HCT116 (cell line): Measurements from ENCODE around the gene PGBD4. TPM values are rescaled to one million over a fixed set of nuclear protein-coding genes. Genes with fewer than 3 reads are reported as not detected.
"Not testable (repeated sequence)": the region's sequence is repeated elsewhere in the genome, so short reads cannot be mapped to it uniquely, and the experiment has no call there.

Source experiments
- ATAC-seq: fragments of 200-7000 bp; cut with Tn5 transposase; 2 replicates; pipeline ENCODE4 v1.9.1; 2020; ENCODE audit warnings: mild to moderate bottlenecking, moderate library complexity
- BruUV-seq: library from RNA; stranded (reverse); fragments of 400-500 nt; replicated peaks from 2 replicates; lab custom pipeline; 2021; lab: Mats Ljungman, UMichigan
- CTCF ChIA-PET: fragments of 300-600 bp; sonication (Branson Sonifier 250); formaldehyde crosslinking; loops from one replicate; lab custom pipeline; 2021; ENCODE audit warnings: antibody characterized with exemption; lab: Charles Lee
- POLR2A ChIA-PET: fragments of 300-600, 350-600 bp; sonication (Branson Sonifier 250); formaldehyde crosslinking; loops from one replicate; lab custom pipeline; 2021; ENCODE audit warnings: antibody characterized with exemption; lab: Charles Lee
- RAD21 ChIA-PET, 2 experiments: fragments of 300-600 bp; sonication (Branson Sonifier 250); formaldehyde crosslinking; loops; one replicate each; lab custom pipeline; 2023; ENCODE audit warnings: low total read pairs in 2 of 2; ENCODE audit not compliant: uncharacterized antibody in 2 of 2, unreplicated experiment in 2 of 2, low non-redundant PET in 1 of 2; lab: Charles Lee
- DNase-seq: peaks from one replicate; pipeline ENCODE4 v3.0.0-alpha.2; 2010; ENCODE audit warnings: low read depth, low spot score
- H2AFZ ChIP-seq: fragments of 200-600 bp; shearing (Covaris generic), sonication (generic); 2 replicates; pipeline ENCODE4 v1.6.1; 2017; ENCODE audit warnings: low read depth, mixed run types, mixed read lengths, antibody characterized with exemption, low read length; ENCODE audit not compliant: poor library complexity, severe bottlenecking
- H3K27ac ChIP-seq: 2 replicates; pipeline ENCODE4 v1.5.1; 2012; ENCODE audit warnings: low read depth, low read length
- H3K27me3 ChIP-seq: fragments of 200-600 bp; sonication (generic); 2 replicates; pipeline ENCODE4 v1.6.1; 2016; ENCODE audit warnings: mixed run types, low read length, mixed read lengths; ENCODE audit not compliant: insufficient read depth
- H3K36me3 ChIP-seq, 2 experiments: fragments of 200-500 bp in 1 of 2; fragments of 200-600 bp in 1 of 2; sonication (Bioruptor generic) in 1 of 2; sonication (generic) in 1 of 2; 2 replicates each; pipeline versions ENCODE4 v1.5.1 to v1.6.1; 2014 to 2016; ENCODE audit warnings: low read length in 2 of 2, inconsistent platforms in 1 of 2, mixed read lengths in 1 of 2, mixed run types in 1 of 2; ENCODE audit not compliant: insufficient read depth in 2 of 2, control insufficient read depth in 1 of 2
- H3K4me1 ChIP-seq, 2 experiments: fragments of 200-600 bp in 1 of 2; sonication (generic) in 1 of 2; 2 replicates each; pipeline versions ENCODE4 v1.5.1 to v1.6.1; 2012 to 2017; ENCODE audit warnings: low read length in 2 of 2, inconsistent platforms in 1 of 2, mild to moderate bottlenecking in 1 of 2, mixed read lengths in 1 of 2, mixed run types in 1 of 2, moderate library complexity in 1 of 2; ENCODE audit not compliant: insufficient read depth in 2 of 2, control insufficient read depth in 1 of 2
- H3K4me2 ChIP-seq: fragments of 200-600 bp; sonication (generic); 2 replicates; pipeline ENCODE4 v1.6.1; 2017; ENCODE audit warnings: mixed run types, low read length, mixed read lengths
- H3K4me3 ChIP-seq, 2 experiments: fragments of 200-600 bp in 1 of 2; sonication (generic) in 1 of 2; replicated peaks in 1 of 2; 2 replicates each; pipeline ENCODE4 v1.5.1; 2011 to 2016; ENCODE audit warnings: low read length in 2 of 2, control low read depth in 1 of 2, low read depth in 1 of 2, mild to moderate bottlenecking in 1 of 2, mixed read lengths in 1 of 2, mixed run types in 1 of 2
- H3K79me2 ChIP-seq: fragments of 200-600 bp; sonication (generic); 2 replicates; pipeline ENCODE4 v1.6.1; 2017; ENCODE audit warnings: mild to moderate bottlenecking, mixed run types, low read length, moderate library complexity, mixed read lengths; ENCODE audit not compliant: insufficient read depth
- H3K9ac ChIP-seq: fragments of 200-600 bp; sonication (generic); 2 replicates; pipeline ENCODE4 v1.6.1; 2016; ENCODE audit warnings: low read length, mixed read lengths
- H3K9me2 ChIP-seq: fragments of 200-600 bp; sonication (generic), shearing (Covaris generic); 2 replicates; pipeline ENCODE4 v1.6.1; 2017; ENCODE audit warnings: mixed run types, mild to moderate bottlenecking, moderate library complexity; ENCODE audit not compliant: insufficient read depth
- H3K9me3 ChIP-seq, 2 experiments: fragments of 200-500 bp in 1 of 2; fragments of 200-600 bp in 1 of 2; sonication (Bioruptor generic) in 1 of 2; sonication (generic) in 1 of 2; 2 replicates each; pipeline ENCODE4 v1.6.1; 2014 to 2017; ENCODE audit warnings: low read length in 2 of 2, mixed read lengths in 2 of 2, inconsistent platforms in 1 of 2, low read depth in 1 of 2, mild to moderate bottlenecking in 1 of 2, mixed run types in 1 of 2, moderate library complexity in 1 of 2; ENCODE audit not compliant: control insufficient read depth in 1 of 2, insufficient read depth in 1 of 2
- H4K20me1 ChIP-seq: fragments of 200-600 bp; sonication (generic), shearing (Covaris generic); 2 replicates; pipeline ENCODE4 v1.6.1; 2017; ENCODE audit warnings: mixed run types, mild to moderate bottlenecking, moderate library complexity; ENCODE audit not compliant: insufficient read depth
- EGR1 ChIP-seq: IDR thresholded peaks from 2 replicates; pipeline ENCODE4 v1.6.1; 2012; ENCODE audit warnings: low read depth
- RAD21 ChIP-seq: IDR thresholded peaks from 2 replicates; pipeline ENCODE4 v1.6.1; 2012; ENCODE audit warnings: low read depth, mild to moderate bottlenecking
- intact Hi-C: fragments of 100-400 bp; cut with micrococcal nuclease; formaldehyde crosslinking; loops from 2 replicates; pipeline ENCODE4 v1.10.0; 2022
- total RNA-seq: library from RNA; stranded (reverse); gene quantifications from one replicate; pipeline ENCODE4 v1.2.1, GENCODE V29; 2021; ENCODE audit not compliant: unreplicated experiment
- TF ChIP-seq, protein P1 (sequence below): IDR thresholded peaks from 2 replicates; pipeline ENCODE4 v1.6.1; 2012; ENCODE audit warnings: low read depth
- TF ChIP-seq, protein P2 (sequence below), 3 experiments: fragments of 200-600 bp in 1 of 3; sonication (generic) in 1 of 3; IDR thresholded peaks in 2 of 3; conservative IDR thresholded peaks in 1 of 3; 2 replicates each; pipeline ENCODE4 v1.5.1; 2012 to 2017; ENCODE audit warnings: low read depth in 2 of 3, low read length in 2 of 3, antibody characterized with exemption in 1 of 3, borderline replicate concordance in 1 of 3, control low read depth in 1 of 3, mild to moderate bottlenecking in 1 of 3, mixed read lengths in 1 of 3, mixed run types in 1 of 3, moderate library complexity in 1 of 3; ENCODE audit not compliant: insufficient read depth in 1 of 3

Gene PGBD4
- total RNA-seq, 1 experiment from 2014 or later = 0.96 TPM

GRCh38 chr15:34119291-34119690 lies 17.4 kb downstream of the PGBD4 start:
- ChIA-PET RAD21 (no interaction called here), CTCF (interaction anchor here (1.9 kb wide), 1 partner anchor 9 kb away, joined by 5 read pairs; no protein-coding TSS in a partner anchor), POLR2A (no interaction called here)
- no peaks in the 10 kb centered on the region for H3K79me2 ChIP-seq
- no TSS peak for BruUV-seq
- DNase-seq (no peak), ATAC-seq (peak; percentile 38; the same call in 1 of the 2 replicates)
- no peaks in the 10 kb centered on the region for H3K36me3 ChIP-seq
- no peak overlapping the region for H3K4me2 ChIP-seq
- H3K27ac ChIP-seq = no peak overlapping the region
- intact Hi-C loops = no loop called here
- H3K9ac ChIP-seq = no peak overlapping the region
- no peaks in the 10 kb centered on the region for H3K27me3 ChIP-seq
- H3K4me1 ChIP-seq = no peaks in the 10 kb centered on the region
- no peaks in the 10 kb centered on the region for H3K9me3 ChIP-seq
- H3K4me3 ChIP-seq = no peak overlapping the region
- TF ChIP-seq EGR1 = no peak
- TF ChIP-seq, protein P1, sequence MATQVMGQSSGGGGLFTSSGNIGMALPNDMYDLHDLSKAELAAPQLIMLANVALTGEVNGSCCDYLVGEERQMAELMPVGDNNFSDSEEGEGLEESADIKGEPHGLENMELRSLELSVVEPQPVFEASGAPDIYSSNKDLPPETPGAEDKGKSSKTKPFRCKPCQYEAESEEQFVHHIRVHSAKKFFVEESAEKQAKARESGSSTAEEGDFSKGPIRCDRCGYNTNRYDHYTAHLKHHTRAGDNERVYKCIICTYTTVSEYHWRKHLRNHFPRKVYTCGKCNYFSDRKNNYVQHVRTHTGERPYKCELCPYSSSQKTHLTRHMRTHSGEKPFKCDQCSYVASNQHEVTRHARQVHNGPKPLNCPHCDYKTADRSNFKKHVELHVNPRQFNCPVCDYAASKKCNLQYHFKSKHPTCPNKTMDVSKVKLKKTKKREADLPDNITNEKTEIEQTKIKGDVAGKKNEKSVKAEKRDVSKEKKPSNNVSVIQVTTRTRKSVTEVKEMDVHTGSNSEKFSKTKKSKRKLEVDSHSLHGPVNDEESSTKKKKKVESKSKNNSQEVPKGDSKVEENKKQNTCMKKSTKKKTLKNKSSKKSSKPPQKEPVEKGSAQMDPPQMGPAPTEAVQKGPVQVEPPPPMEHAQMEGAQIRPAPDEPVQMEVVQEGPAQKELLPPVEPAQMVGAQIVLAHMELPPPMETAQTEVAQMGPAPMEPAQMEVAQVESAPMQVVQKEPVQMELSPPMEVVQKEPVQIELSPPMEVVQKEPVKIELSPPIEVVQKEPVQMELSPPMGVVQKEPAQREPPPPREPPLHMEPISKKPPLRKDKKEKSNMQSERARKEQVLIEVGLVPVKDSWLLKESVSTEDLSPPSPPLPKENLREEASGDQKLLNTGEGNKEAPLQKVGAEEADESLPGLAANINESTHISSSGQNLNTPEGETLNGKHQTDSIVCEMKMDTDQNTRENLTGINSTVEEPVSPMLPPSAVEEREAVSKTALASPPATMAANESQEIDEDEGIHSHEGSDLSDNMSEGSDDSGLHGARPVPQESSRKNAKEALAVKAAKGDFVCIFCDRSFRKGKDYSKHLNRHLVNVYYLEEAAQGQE = no peak
- TF ChIP-seq RAD21 = peak; percentile 41; the same call in 1 of the 2 replicates
- TF ChIP-seq, protein P2, sequence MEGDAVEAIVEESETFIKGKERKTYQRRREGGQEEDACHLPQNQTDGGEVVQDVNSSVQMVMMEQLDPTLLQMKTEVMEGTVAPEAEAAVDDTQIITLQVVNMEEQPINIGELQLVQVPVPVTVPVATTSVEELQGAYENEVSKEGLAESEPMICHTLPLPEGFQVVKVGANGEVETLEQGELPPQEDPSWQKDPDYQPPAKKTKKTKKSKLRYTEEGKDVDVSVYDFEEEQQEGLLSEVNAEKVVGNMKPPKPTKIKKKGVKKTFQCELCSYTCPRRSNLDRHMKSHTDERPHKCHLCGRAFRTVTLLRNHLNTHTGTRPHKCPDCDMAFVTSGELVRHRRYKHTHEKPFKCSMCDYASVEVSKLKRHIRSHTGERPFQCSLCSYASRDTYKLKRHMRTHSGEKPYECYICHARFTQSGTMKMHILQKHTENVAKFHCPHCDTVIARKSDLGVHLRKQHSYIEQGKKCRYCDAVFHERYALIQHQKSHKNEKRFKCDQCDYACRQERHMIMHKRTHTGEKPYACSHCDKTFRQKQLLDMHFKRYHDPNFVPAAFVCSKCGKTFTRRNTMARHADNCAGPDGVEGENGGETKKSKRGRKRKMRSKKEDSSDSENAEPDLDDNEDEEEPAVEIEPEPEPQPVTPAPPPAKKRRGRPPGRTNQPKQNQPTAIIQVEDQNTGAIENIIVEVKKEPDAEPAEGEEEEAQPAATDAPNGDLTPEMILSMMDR (IDR thresholded peaks at IDR 0.05 in 2 of 3, conservative IDR thresholded peaks at IDR 0.05 in 1 of 3; ENCODE audit: borderline replicate concordance in 1 of 3, insufficient read depth in 1 of 3, low read depth in 2 of 3, low read length in 2 of 3) = peak in 1 of 3 experiments; percentile 23; a peak in 1 of 6 replicates
- no peaks in the 10 kb centered on the region for H4K20me1 ChIP-seq
- no peaks in the 10 kb centered on the region for H3K9me2 ChIP-seq
- no peak overlapping the region for H2AFZ ChIP-seq

GRCh38 chr15:34120420-34120819 lies 18.5 kb downstream of the PGBD4 start:
- H3K4me1 ChIP-seq, H3K27me3 ChIP-seq, DNase-seq, H4K20me1 ChIP-seq, H3K4me3 ChIP-seq, RAD21 ChIA-PET, H3K27ac ChIP-seq, H3K9me3 ChIP-seq, intact Hi-C loops, H3K79me2 ChIP-seq, ATAC-seq, H2AFZ ChIP-seq, BruUV-seq, H3K9me2 ChIP-seq, H3K4me2 ChIP-seq, H3K36me3 ChIP-seq, H3K9ac ChIP-seq: not testable (repeated sequence)
- CTCF ChIA-PET = interaction anchor here (1.0 kb wide), 1 partner anchor 90 kb away, joined by 3 read pairs; no protein-coding TSS in a partner anchor
- POLR2A ChIA-PET = interaction anchor here (1.3 kb wide), 1 partner anchor 90 kb away, joined by 3 read pairs; the partner anchor contains the start of gene KATNBL1

DNA sequence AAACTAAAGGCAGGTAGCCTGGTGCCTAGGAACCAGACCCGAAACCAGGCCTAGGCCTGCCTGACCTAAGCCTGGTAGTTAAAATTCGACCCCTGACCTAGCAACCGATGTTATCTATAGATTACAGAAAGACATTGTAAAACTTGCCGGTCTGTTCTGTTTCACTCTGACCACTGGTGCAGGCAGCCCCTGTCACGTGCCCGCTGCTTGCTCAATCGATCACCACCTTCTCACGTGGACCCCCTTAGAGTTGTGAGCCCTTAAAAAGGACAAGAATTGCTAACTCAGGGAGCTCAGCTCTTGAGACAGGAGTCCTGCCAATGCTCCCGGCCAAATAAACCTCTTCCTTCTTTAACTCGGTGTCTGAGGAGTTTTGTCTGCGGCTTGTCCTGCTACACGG lies 19.9 kb downstream of the PGBD4 start:
- BruUV-seq, H2AFZ ChIP-seq, DNase-seq, H3K9ac ChIP-seq, H3K9me3 ChIP-seq, H4K20me1 ChIP-seq, H3K36me3 ChIP-seq, H3K79me2 ChIP-seq, H3K27me3 ChIP-seq, ATAC-seq, intact Hi-C loops, RAD21 ChIA-PET, H3K4me2 ChIP-seq, H3K4me3 ChIP-seq, H3K27ac ChIP-seq, H3K9me2 ChIP-seq, H3K4me1 ChIP-seq, CTCF ChIA-PET: not testable (repeated sequence)
- POLR2A ChIA-PET = interaction anchor here (1.3 kb wide), 1 partner anchor 88 kb away, joined by 3 read pairs; the partner anchor contains the start of gene KATNBL1
